SU-DHL-6 (cell line): ENCODE data around the gene PDE4B.

ENCODE experiments used
- H2AFZ ChIP-seq: fragments of 200-600 bp; sonication (generic); 2 replicates; pipeline ENCODE4 v1.6.1; 2014; ENCODE audit warnings: low read depth, mild to moderate bottlenecking, moderate library complexity, mixed read lengths, antibody characterized with exemption, low read length; ENCODE audit not compliant: severe bottlenecking
- H3F3A ChIP-seq: fragments of 200-600 bp; shearing (Covaris generic); 2 replicates; pipeline ENCODE4 v1.6.0; 2016; ENCODE audit warnings: antibody characterized with exemption, mild to moderate bottlenecking; ENCODE audit not compliant: insufficient read depth
- H3K27ac ChIP-seq: fragments of 200-600 bp; sonication (generic); 2 replicates; pipeline ENCODE4 v1.5.1; 2016; ENCODE audit warnings: low read depth, mild to moderate bottlenecking, low read length, moderate library complexity, mixed read lengths
- H3K27me3 ChIP-seq: fragments of 200-600 bp; sonication (generic), shearing (Covaris generic); 2 replicates; pipeline ENCODE4 v1.6.0; 2014; ENCODE audit warnings: mild to moderate bottlenecking, low read length
- H3K36me3 ChIP-seq: fragments of 200-600 bp; sonication (generic); 2 replicates; pipeline ENCODE4 v1.6.1; 2014; ENCODE audit warnings: mild to moderate bottlenecking, low read length, mixed read lengths
- H3K4me2 ChIP-seq: fragments of 300-600, 200-600 bp; shearing (Covaris generic), sonication (generic); 2 replicates; pipeline ENCODE4 v1.6.0; 2014; ENCODE audit warnings: low read length, low read depth, mild to moderate bottlenecking; ENCODE audit not compliant: poor library complexity, severe bottlenecking
- H3K4me3 ChIP-seq: fragments of 200-600 bp; sonication (generic); 2 replicates; pipeline ENCODE4 v1.5.1; 2014; ENCODE audit warnings: antibody characterized with exemption, low read length, mild to moderate bottlenecking, mixed read lengths; ENCODE audit not compliant: insufficient read depth, poor library complexity, severe bottlenecking
- H3K79me2 ChIP-seq: fragments of 200-600 bp; sonication (generic); 2 replicates; pipeline ENCODE4 v1.6.1; 2014; ENCODE audit warnings: mild to moderate bottlenecking, low read length, moderate library complexity; ENCODE audit not compliant: insufficient read depth
- H3K9ac ChIP-seq: fragments of 200-600 bp; sonication (generic); 2 replicates; pipeline ENCODE4 v1.7.0; 2014; ENCODE audit warnings: mild to moderate bottlenecking, low read length
- H3K9me2 ChIP-seq: fragments of 200-600 bp; sonication (generic); replicated peaks from 2 replicates; pipeline ENCODE4 v1.6.1; 2014; ENCODE audit warnings: low read length; ENCODE audit not compliant: insufficient read depth
- H3K9me3 ChIP-seq: fragments of 200-600 bp; sonication (generic); 2 replicates; pipeline ENCODE4 v1.6.1; 2014; ENCODE audit warnings: low read length, mixed read lengths; ENCODE audit not compliant: insufficient read depth
- H4K20me1 ChIP-seq: fragments of 200-600 bp; sonication (generic); 2 replicates; pipeline ENCODE4 v1.6.1; 2014; ENCODE audit warnings: low read depth, mild to moderate bottlenecking, antibody characterized with exemption, low read length, moderate library complexity, mixed read lengths
- EZH2phosphoT487 ChIP-seq: fragments of 200-600 bp; sonication (generic), shearing (Covaris generic); conservative IDR thresholded peaks from 2 replicates; pipeline ENCODE4 v1.6.1; 2018; ENCODE audit warnings: mild to moderate bottlenecking, antibody characterized with exemption, low read length, moderate library complexity, mixed read lengths
- TF ChIP-seq, protein P1 (sequence below): fragments of 200-600 bp; sonication (generic); IDR thresholded peaks from one replicate; pipeline ENCODE4 v1.5.1; 2017; ENCODE audit warnings: antibody characterized with exemption, mild to moderate bottlenecking, low read length, moderate library complexity; ENCODE audit not compliant: insufficient read depth, poor library complexity, severe bottlenecking

The PDE4B gene

DNA sequence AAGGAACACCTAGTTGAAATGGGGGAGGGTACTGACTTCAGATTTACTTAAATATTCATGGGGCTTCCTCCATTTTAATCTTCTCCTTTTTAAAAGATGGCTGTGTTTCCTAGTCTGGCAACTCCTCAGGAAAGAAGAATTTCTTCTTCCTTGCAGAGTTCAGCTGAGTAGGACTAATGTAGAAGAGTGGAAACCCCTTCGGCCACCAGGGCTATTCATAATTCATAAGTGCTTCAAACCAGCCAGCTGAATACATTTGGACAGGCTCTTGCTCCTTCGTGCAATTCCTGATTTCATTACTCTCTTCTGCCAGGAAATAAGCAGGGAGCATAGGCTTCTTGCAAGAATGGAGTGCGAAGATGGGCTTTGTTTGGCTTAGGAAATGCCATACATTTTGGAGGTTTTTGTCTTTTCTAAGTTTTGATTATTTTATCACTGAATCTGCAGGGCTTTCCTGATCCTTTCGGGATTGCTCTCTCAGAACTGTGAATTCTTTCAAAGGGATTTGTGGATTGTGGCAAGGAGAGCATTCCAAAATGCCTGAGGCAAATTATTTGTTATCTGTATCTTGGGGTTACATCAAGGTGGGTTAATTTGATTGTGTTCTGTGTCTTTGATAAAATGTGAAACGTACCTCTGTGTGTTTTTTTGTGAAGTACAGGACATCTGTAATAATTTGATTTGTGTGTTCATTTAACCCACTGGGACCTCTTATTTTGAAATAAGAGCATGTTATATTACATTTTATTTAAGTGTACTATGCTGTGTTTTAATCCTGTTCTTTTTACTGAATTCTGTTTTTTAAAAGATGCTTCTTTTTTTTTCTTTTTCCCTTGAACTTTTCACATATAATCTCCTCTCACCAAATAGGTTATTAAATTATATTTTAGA lies 561.9 kb downstream of the PDE4B start:
- Histone ChIP-seq H2AFZ (no peak overlapping the region), H3K36me3 (no peaks in the 10 kb centered on the region), H3K27ac (no peak overlapping the region), H3K27me3 (no peaks in the 10 kb centered on the region), H3K79me2 (no peaks in the 10 kb centered on the region), H3K9ac (no peak overlapping the region), H4K20me1 (no peaks in the 10 kb centered on the region), H3F3A (no peaks in the 10 kb centered on the region), H3K9me3 (no peaks in the 10 kb centered on the region), H3K4me2 (no peak overlapping the region), H3K4me3 (no peak overlapping the region), H3K9me2 (no peaks in the 10 kb centered on the region)
- no peak for TF ChIP-seq EZH2phosphoT487
- TF ChIP-seq, protein P1, sequence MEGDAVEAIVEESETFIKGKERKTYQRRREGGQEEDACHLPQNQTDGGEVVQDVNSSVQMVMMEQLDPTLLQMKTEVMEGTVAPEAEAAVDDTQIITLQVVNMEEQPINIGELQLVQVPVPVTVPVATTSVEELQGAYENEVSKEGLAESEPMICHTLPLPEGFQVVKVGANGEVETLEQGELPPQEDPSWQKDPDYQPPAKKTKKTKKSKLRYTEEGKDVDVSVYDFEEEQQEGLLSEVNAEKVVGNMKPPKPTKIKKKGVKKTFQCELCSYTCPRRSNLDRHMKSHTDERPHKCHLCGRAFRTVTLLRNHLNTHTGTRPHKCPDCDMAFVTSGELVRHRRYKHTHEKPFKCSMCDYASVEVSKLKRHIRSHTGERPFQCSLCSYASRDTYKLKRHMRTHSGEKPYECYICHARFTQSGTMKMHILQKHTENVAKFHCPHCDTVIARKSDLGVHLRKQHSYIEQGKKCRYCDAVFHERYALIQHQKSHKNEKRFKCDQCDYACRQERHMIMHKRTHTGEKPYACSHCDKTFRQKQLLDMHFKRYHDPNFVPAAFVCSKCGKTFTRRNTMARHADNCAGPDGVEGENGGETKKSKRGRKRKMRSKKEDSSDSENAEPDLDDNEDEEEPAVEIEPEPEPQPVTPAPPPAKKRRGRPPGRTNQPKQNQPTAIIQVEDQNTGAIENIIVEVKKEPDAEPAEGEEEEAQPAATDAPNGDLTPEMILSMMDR = no peak

DNA sequence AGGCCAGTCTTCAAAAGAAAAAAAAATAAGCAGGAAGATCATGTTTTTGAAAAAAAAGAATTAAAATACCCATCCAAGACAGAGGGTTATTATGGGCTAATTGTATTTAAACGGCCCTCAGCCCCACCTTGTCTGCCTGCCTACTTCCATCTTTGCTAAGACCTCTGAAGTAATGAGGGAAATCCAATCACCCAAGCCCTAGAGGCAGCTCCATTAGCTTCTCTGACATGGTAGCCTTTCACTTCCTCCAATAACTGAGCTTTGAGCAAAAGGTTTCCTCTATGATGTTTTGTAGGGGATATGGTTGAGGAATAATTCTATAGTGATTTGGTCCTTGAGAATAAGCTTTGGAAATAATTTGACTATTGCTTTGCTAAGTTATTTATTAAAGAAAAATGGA lies 563.1 kb downstream of the PDE4B start:
- Histone ChIP-seq H3K4me3 (no peak overlapping the region), H3F3A (no peaks in the 10 kb centered on the region), H4K20me1 (no peaks in the 10 kb centered on the region), H3K9me3 (no peaks in the 10 kb centered on the region), H2AFZ (no peak overlapping the region), H3K27me3 (no peaks in the 10 kb centered on the region), H3K9me2 (no peaks in the 10 kb centered on the region), H3K79me2 (no peaks in the 10 kb centered on the region), H3K4me2 (no peak overlapping the region), H3K36me3 (no peaks in the 10 kb centered on the region), H3K9ac (no peak overlapping the region), H3K27ac (no peak overlapping the region)
- TF ChIP-seq, protein P1 = no peak
- TF ChIP-seq EZH2phosphoT487 = no peak

DNA sequence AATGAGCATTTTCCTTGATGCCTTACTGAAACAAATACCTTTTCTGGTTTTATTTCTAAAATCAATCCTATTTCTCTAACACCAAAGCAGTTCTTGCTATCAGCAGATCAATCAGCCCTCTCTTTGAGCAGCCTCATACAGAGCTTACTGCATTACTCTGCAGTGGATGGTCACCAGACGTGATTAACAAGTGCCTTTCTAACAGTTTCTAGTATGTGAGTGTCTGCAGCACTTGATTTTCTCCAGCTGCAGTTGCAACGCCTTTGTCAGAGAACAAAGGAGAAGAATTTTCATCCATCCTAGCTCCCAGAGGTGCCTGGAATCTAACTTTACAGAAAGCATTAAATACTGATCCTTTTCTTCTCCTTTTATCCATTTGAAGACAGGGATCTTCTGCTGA lies 563.9 kb downstream of the PDE4B start:
- no peaks in the 10 kb centered on the region for H3K9me2 ChIP-seq
- H3F3A ChIP-seq = no peaks in the 10 kb centered on the region

More for the DNA sequence above, 563.9 kb downstream of the PDE4B start:
- Histone ChIP-seq H3K27me3 (no peaks in the 10 kb centered on the region), H4K20me1 (no peaks in the 10 kb centered on the region), H3K27ac (no peak overlapping the region), H2AFZ (no peak overlapping the region), H3K36me3 (no peaks in the 10 kb centered on the region), H3K4me2 (no peak overlapping the region), H3K9ac (no peak overlapping the region), H3K9me3 (no peaks in the 10 kb centered on the region), H3K79me2 (no peaks in the 10 kb centered on the region), H3K4me3 (no peak overlapping the region)
- TF ChIP-seq EZH2phosphoT487 = no peak
- TF ChIP-seq, protein P1 = no peak
